SK-N-SH (cell line): Measurements from ENCODE around the gene LYL1.

Experiments
- CHD2 ChIP-seq: fragments of 150-350 bp; IDR thresholded peaks from 2 replicates; pipeline ENCODE4 v1.6.1; 2018; ENCODE audit warnings: low read length; ENCODE audit not compliant: partially characterized antibody
- EP300 ChIP-seq, 2 experiments: IDR thresholded peaks; 2 replicates each; pipeline versions ENCODE4 v1.4.0 to v1.6.1; 2012; ENCODE audit warnings: borderline replicate concordance in 1 of 2, low read depth in 1 of 2, low read length in 1 of 2
- EZH2phosphoT487 ChIP-seq: fragments of 200-600 bp; sonication (generic); IDR thresholded peaks from 2 replicates; pipeline ENCODE4 v1.6.1; 2017; ENCODE audit warnings: low read depth, mixed run types, mild to moderate bottlenecking, antibody characterized with exemption, moderate library complexity, borderline replicate concordance
- FOXJ3 ChIP-seq: sonication (generic); formaldehyde crosslinking; IDR thresholded peaks from 2 replicates; pipeline ENCODE4 v1.5.1; 2020; ENCODE audit warnings: mild to moderate bottlenecking, missing genetic modification reagents
- FOXM1 ChIP-seq: IDR thresholded peaks from 2 replicates; pipeline ENCODE4 v1.4.0; 2012; ENCODE audit warnings: low read depth, mild to moderate bottlenecking
- JUND ChIP-seq: IDR thresholded peaks from 2 replicates; pipeline ENCODE4 v1.4.0; 2012
- MXI1 ChIP-seq: IDR thresholded peaks from 2 replicates; pipeline ENCODE4 v1.6.1; 2012; ENCODE audit warnings: mild to moderate bottlenecking, low read depth, low read length, improper control_type of control experiment
- POLR2AphosphoS5 ChIP-seq: IDR thresholded peaks from 2 replicates; pipeline ENCODE4 v1.6.1; 2012; ENCODE audit warnings: low read depth, low read length
- RAD21 ChIP-seq: IDR thresholded peaks from 2 replicates; pipeline ENCODE4 v1.6.1; 2012; ENCODE audit warnings: mild to moderate bottlenecking, low read length
- SMC3 ChIP-seq: IDR thresholded peaks from 2 replicates; pipeline ENCODE4 v1.6.1; 2012; ENCODE audit warnings: low read depth, low read length, improper control_type of control experiment
- TAF1 ChIP-seq: IDR thresholded peaks from 2 replicates; pipeline ENCODE4 v1.6.1; 2012; ENCODE audit warnings: low read depth, mild to moderate bottlenecking, low read length, moderate library complexity, borderline replicate concordance
- TF ChIP-seq, protein P1 (sequence below): fragments of 150-350 bp; IDR thresholded peaks from 2 replicates; pipeline ENCODE4 v1.6.1; 2017; ENCODE audit warnings: antibody characterized with exemption, low read length, low read depth, borderline replicate concordance
- TF ChIP-seq, protein P2 (sequence below): fragments of 200-600 bp; sonication (generic); IDR thresholded peaks from 2 replicates; pipeline ENCODE4 v1.6.1; 2017; ENCODE audit warnings: antibody characterized with exemption, mild to moderate bottlenecking, moderate library complexity
- TF ChIP-seq, protein P3 (sequence below): IDR thresholded peaks from 2 replicates; pipeline ENCODE4 v1.6.1; 2012; ENCODE audit warnings: mild to moderate bottlenecking, low read depth, low read length, moderate library complexity

DNA sequence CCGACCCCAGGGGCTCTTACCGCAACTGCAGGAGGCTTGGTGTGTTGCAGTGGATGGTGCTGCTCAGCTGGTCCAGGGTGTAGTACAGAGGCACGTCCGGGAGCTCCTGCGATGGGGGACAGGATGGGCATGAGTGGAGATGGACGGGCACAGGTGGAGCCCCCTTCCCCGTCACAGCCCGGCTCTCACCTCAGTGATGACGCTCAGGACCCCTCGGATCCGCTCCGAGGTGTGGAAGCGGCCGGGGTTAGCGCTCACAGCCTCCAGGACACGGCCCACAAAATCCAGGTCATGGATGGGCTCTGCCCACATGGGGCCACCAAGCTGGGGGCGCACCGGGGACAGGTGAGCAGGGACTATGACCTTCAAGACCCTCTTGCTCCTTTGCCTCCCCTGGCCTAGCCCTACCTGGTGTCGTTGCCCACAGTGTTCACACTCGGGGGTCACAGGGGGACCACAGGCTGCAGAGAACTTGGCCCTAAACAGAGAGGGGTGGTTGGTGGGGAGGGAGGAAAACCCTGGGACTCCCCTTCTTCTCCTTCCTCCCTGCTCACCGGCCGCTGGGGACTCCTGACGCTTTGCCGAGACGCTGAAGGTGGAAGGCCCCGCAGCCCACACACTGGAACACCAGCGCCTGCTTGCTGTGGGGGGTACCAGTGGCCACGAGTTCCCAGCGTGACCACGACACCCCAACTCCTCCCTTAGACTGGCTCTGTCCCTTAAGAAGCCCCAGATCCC is 6.9 kb upstream of the LYL1 start:
- TF ChIP-seq, protein P1, sequence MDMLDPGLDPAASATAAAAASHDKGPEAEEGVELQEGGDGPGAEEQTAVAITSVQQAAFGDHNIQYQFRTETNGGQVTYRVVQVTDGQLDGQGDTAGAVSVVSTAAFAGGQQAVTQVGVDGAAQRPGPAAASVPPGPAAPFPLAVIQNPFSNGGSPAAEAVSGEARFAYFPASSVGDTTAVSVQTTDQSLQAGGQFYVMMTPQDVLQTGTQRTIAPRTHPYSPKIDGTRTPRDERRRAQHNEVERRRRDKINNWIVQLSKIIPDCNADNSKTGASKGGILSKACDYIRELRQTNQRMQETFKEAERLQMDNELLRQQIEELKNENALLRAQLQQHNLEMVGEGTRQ: no peak
- TF ChIP-seq, protein P2, sequence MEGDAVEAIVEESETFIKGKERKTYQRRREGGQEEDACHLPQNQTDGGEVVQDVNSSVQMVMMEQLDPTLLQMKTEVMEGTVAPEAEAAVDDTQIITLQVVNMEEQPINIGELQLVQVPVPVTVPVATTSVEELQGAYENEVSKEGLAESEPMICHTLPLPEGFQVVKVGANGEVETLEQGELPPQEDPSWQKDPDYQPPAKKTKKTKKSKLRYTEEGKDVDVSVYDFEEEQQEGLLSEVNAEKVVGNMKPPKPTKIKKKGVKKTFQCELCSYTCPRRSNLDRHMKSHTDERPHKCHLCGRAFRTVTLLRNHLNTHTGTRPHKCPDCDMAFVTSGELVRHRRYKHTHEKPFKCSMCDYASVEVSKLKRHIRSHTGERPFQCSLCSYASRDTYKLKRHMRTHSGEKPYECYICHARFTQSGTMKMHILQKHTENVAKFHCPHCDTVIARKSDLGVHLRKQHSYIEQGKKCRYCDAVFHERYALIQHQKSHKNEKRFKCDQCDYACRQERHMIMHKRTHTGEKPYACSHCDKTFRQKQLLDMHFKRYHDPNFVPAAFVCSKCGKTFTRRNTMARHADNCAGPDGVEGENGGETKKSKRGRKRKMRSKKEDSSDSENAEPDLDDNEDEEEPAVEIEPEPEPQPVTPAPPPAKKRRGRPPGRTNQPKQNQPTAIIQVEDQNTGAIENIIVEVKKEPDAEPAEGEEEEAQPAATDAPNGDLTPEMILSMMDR: no peak
- TF ChIP-seq, protein P3, sequence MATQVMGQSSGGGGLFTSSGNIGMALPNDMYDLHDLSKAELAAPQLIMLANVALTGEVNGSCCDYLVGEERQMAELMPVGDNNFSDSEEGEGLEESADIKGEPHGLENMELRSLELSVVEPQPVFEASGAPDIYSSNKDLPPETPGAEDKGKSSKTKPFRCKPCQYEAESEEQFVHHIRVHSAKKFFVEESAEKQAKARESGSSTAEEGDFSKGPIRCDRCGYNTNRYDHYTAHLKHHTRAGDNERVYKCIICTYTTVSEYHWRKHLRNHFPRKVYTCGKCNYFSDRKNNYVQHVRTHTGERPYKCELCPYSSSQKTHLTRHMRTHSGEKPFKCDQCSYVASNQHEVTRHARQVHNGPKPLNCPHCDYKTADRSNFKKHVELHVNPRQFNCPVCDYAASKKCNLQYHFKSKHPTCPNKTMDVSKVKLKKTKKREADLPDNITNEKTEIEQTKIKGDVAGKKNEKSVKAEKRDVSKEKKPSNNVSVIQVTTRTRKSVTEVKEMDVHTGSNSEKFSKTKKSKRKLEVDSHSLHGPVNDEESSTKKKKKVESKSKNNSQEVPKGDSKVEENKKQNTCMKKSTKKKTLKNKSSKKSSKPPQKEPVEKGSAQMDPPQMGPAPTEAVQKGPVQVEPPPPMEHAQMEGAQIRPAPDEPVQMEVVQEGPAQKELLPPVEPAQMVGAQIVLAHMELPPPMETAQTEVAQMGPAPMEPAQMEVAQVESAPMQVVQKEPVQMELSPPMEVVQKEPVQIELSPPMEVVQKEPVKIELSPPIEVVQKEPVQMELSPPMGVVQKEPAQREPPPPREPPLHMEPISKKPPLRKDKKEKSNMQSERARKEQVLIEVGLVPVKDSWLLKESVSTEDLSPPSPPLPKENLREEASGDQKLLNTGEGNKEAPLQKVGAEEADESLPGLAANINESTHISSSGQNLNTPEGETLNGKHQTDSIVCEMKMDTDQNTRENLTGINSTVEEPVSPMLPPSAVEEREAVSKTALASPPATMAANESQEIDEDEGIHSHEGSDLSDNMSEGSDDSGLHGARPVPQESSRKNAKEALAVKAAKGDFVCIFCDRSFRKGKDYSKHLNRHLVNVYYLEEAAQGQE: no peak
- TF ChIP-seq JUND: no peak
- TF ChIP-seq RAD21: no peak
- TF ChIP-seq FOXJ3 (CRISPR knock-in tag): no peak
- TF ChIP-seq EP300 (IDR thresholded peaks at IDR 0.05; ENCODE audit: borderline replicate concordance in 1 of 2, low read depth in 1 of 2, low read length in 1 of 2): no peak
- no peak for TF ChIP-seq POLR2AphosphoS5
- no peak for TF ChIP-seq CHD2
- no peak for TF ChIP-seq SMC3
- no peak for TF ChIP-seq TAF1
- TF ChIP-seq FOXM1: no peak
- no peak for TF ChIP-seq MXI1
- no peak for TF ChIP-seq EZH2phosphoT487
